Chondrocyte (in vitro differentiated cells): ENCODE data around the gene MUTYH. TPM values are rescaled to one million over a fixed set of nuclear protein-coding genes. Genes with fewer than 3 reads are reported as not detected.

ENCODE experiments used
- DNase-seq: peaks from one replicate; pipeline ENCODE4 v3.0.0; 2021; ENCODE audit warnings: mixed read lengths, low spot score
- H3K27ac Mint-ChIP-seq: one replicate; pipeline ENCODE4 v1.8.0; 2021; ENCODE audit warnings: mild to moderate bottlenecking, moderate library complexity, mixed read lengths; ENCODE audit not compliant: unreplicated experiment
- H3K27me3 Mint-ChIP-seq: 2 replicates; pipeline ENCODE4 v1.8.0; 2021; ENCODE audit warnings: low read depth, mixed read lengths
- H3K36me3 Mint-ChIP-seq: 2 replicates; pipeline ENCODE4 v1.8.0; 2021; ENCODE audit warnings: low read depth, mixed read lengths
- H3K4me1 Mint-ChIP-seq: 2 replicates; pipeline ENCODE4 v1.8.0; 2021; ENCODE audit warnings: low read depth, mild to moderate bottlenecking, mixed read lengths
- H3K4me3 Mint-ChIP-seq: one replicate; pipeline ENCODE4 v1.8.0; 2021; ENCODE audit warnings: mild to moderate bottlenecking, moderate library complexity, mixed read lengths; ENCODE audit not compliant: unreplicated experiment
- H3K9me3 Mint-ChIP-seq: 2 replicates; pipeline ENCODE4 v1.8.0; 2021; ENCODE audit warnings: low read depth, mixed read lengths
- CTCF ChIP-seq: fragments of 200-600 bp; sonication (generic); IDR thresholded peaks from 2 replicates; pipeline ENCODE4 v1.5.0; 2021; ENCODE audit warnings: antibody characterized with exemption, mild to moderate bottlenecking, moderate library complexity
- total RNA-seq: library from RNA; stranded (reverse); gene quantifications from 3 replicates; pipeline ENCODE4 v1.2.1, GENCODE V29; 2021

Gene MUTYH
- total RNA-seq, 1 donor from 2014 or later, result 12.8 TPM

GRCh38 chr1:45321444-45321843 is 18.8 kb downstream of the MUTYH start:
- no peaks in the 10 kb centered on the region for H3K27me3 Mint-ChIP-seq
- H3K4me1 Mint-ChIP-seq, result peaks cover 1% of the 10 kb centered on the region
- no peaks in the 10 kb centered on the region for H3K9me3 Mint-ChIP-seq
- DNase-seq, result no peak
- no peaks in the 10 kb centered on the region for H3K36me3 Mint-ChIP-seq
- H3K4me3 Mint-ChIP-seq, result no peak overlapping the region
- TF ChIP-seq CTCF, result no peak
- no peak overlapping the region for H3K27ac Mint-ChIP-seq

- H3K27me3 Mint-ChIP-seq, result no peaks in the 10 kb centered on the region
- H3K27ac Mint-ChIP-seq, result no peak overlapping the region
- no peak for TF ChIP-seq CTCF
- DNase-seq, result no peak
- H3K9me3 Mint-ChIP-seq, result no peaks in the 10 kb centered on the region
- H3K36me3 Mint-ChIP-seq, result no peaks in the 10 kb centered on the region
- H3K4me1 Mint-ChIP-seq, result no peaks in the 10 kb centered on the region
- H3K4me3 Mint-ChIP-seq, result no peak overlapping the region
Measured at GRCh38 chr1:45319761-45320160, 20.5 kb downstream of the MUTYH start.

GRCh38 chr1:45317166-45317565 is 23.1 kb downstream of the MUTYH start:
- H3K27me3 Mint-ChIP-seq, result no peaks in the 10 kb centered on the region
- H3K4me3 Mint-ChIP-seq, result no peak overlapping the region
- no peaks in the 10 kb centered on the region for H3K36me3 Mint-ChIP-seq
- H3K9me3 Mint-ChIP-seq, result no peaks in the 10 kb centered on the region
- no peaks in the 10 kb centered on the region for H3K4me1 Mint-ChIP-seq
- no peak overlapping the region for H3K27ac Mint-ChIP-seq
- no peak for TF ChIP-seq CTCF
- DNase-seq, result no peak

GRCh38 chr1:45314266-45314665 is 26.0 kb downstream of the MUTYH start:
- no peak for TF ChIP-seq CTCF
- Mint-ChIP-seq H3K4me3 (no peak overlapping the region), H3K4me1 (no peaks in the 10 kb centered on the region), H3K9me3 (no peaks in the 10 kb centered on the region), H3K36me3 (no peaks in the 10 kb centered on the region), H3K27ac (no peak overlapping the region), H3K27me3 (no peaks in the 10 kb centered on the region)
- no peak for DNase-seq

GRCh38 chr1:45306905-45307304 is 33.3 kb downstream of the MUTYH start:
- H3K4me1 Mint-ChIP-seq, result peaks cover 12% of the 10 kb centered on the region
- DNase-seq, result no peak
- TF ChIP-seq CTCF, result no peak
- no peak overlapping the region for H3K4me3 Mint-ChIP-seq
- H3K9me3 Mint-ChIP-seq, result no peaks in the 10 kb centered on the region
- no peaks in the 10 kb centered on the region for H3K36me3 Mint-ChIP-seq
- no peak overlapping the region for H3K27ac Mint-ChIP-seq
- H3K27me3 Mint-ChIP-seq, result no peaks in the 10 kb centered on the region
